Endothelial cell of coronary artery (primary cell): Measurements from ENCODE around the gene INSRR. TPM values are rescaled to one million over a fixed set of nuclear protein-coding genes. Genes with fewer than 3 reads are reported as not detected.

Experiments used
- total RNA-seq: library from RNA; depleted of rRNA; stranded (reverse); fragments of >200 nt; gene quantifications from 2 replicates; pipeline ENCODE4 v1.2.3, GENCODE V29; 2014

The INSRR gene
- not detected in 2 replicates for total RNA-seq

GRCh38 chr1:156858959-156859522 lies at the start of gene INSRR:
TSS of gene INSRR (minus strand) at chr1:156859117. CDS start at chr1:156858621, 496 bp downstream.

GRCh38 chr1:156893048-156893953 lies 34.4 kb upstream of the INSRR start, which contains the start of gene PEAR1:
TSS of gene PEAR1 (plus strand) at chr1:156893718. CDS start at chr1:156903927, 10,209 bp downstream.

GRCh38 chr1:156860628-156861423 lies 1.9 kb upstream of the INSRR start, which contains the start of gene NTRK1:
TSS of gene NTRK1 (plus strand) at chr1:156860865. CDS start at chr1:156860935, 70 bp downstream.

GRCh38 chr1:156816561-156817328 lies 42.2 kb downstream of the INSRR start, which contains the start of gene SH2D2A:
TSS of gene SH2D2A (minus strand) at chr1:156816848. CDS start at chr1:156816708, 140 bp downstream.

Other genes starting within 250 kb of the INSRR start
- gene HAPLN2, start 239.7 kb downstream of the INSRR start, total RNA-seq = not detected in 2 replicates
- gene BCAN, start 217.0 kb downstream of the INSRR start, total RNA-seq = not detected in 2 replicates
- 127 and 255 TPM in 2 replicates for gene NES, start 181.7 kb downstream of the INSRR start, total RNA-seq
- gene CRABP2, start 153.5 kb downstream of the INSRR start, total RNA-seq = 0.09 TPM in 2 replicates
- gene METTL25B, start 130.6 kb downstream of the INSRR start, total RNA-seq = 5.8 and 9.7 TPM in 2 replicates
- 8.2 and 8.6 TPM in 2 replicates for gene ISG20L2, start 130.4 kb downstream of the INSRR start, total RNA-seq
- gene MRPL24, start 118.0 kb downstream of the INSRR start, total RNA-seq = 60.2 and 62.1 TPM in 2 replicates
- gene HDGF, start 107.4 kb downstream of the INSRR start, total RNA-seq = 171 and 213 TPM in 2 replicates
- gene PRCC, start 91.6 kb downstream of the INSRR start, total RNA-seq = 12.5 and 14.5 TPM in 2 replicates
- 0.09 and 0.19 TPM in 2 replicates for gene SH2D2A, start 42.3 kb downstream of the INSRR start, total RNA-seq
- not detected in 2 replicates for gene NTRK1, start 1.7 kb upstream of the INSRR start, total RNA-seq
- 11.5 and 23.2 TPM in 2 replicates for gene PEAR1, start 34.6 kb upstream of the INSRR start, total RNA-seq
- gene LRRC71, start 61.5 kb upstream of the INSRR start, total RNA-seq = 0.36 TPM in 1 of 2 replicates, not detected in the other
- gene ARHGEF11, start 186.6 kb upstream of the INSRR start, total RNA-seq = 18.7 and 30.7 TPM in 2 replicates
- not detected in 2 replicates for gene ETV3L, start 240.7 kb upstream of the INSRR start, total RNA-seq